HCEC 1CT (cell line): ENCODE data around the gene ATP11A.

Experiments
- DNase-seq: peaks from one replicate; pipeline ENCODE4 v3.0.0-alpha.2; 2017

Gene ATP11A

DNA sequence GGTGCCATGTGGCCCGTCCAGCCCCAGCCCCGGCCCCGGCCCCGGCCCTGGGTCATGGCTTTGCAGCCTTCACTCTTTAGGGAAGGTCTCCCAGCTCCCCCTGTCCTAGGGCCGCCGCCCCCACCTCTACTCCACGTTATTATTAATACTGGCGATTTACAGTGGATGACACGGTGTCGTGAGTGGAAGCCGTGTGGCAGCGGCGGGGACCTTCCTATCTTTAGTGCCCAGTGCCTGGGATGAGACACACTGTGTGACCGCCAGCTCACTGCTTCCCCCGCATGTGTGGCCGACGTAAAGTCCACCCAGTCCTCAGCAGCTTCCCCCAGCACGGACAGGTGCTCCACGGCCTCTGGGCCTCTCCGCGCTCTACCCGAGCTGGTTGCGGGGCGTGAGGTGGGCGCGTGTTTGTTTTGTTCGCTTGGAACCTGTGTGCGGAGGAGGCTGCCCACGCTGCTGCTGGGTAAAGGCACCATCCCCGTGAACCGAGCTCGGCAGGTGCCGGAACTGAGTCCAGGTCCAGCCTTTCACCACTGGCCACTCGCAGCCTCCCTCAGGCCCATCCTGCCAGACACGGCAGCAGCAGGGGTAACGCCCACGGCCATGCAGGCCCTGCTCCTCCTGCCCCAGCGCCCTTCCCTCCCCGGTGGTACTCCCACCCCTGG lies 208.2 kb downstream of the ATP11A start:
- DNase-seq: no peak

DNA sequence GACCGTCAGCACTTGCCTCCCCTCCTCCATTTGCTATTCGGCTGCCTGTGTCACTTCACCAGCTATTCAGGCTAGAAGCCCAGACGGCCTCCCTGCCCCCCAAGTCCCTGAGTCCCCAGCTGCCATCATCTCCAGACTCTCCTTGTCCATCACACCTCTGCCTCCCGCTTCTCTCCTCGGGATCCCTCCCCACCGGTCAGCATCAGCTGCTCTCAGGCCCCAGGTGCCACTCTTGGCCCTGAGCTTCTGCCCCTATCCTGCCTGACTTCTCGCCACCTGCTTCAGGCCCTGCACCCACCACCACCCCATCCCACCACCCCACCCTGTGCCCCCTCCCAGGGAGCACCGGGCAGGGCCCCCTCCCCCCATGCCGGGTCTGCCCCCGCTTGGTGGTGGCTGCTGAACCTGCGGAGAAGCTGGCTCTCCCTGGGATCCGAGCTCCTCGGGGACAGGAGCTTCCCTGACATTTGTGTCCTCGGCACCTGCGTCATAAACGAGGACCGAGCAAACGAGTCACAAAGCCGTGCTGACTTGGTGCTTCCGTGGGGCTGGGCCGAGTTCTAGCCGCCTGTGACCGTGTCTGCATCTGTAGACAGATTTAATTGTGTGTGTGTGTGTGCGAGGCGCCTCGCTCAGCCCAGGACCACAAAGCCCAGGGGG lies 208.9 kb downstream of the ATP11A start:
- no peak for DNase-seq

DNA sequence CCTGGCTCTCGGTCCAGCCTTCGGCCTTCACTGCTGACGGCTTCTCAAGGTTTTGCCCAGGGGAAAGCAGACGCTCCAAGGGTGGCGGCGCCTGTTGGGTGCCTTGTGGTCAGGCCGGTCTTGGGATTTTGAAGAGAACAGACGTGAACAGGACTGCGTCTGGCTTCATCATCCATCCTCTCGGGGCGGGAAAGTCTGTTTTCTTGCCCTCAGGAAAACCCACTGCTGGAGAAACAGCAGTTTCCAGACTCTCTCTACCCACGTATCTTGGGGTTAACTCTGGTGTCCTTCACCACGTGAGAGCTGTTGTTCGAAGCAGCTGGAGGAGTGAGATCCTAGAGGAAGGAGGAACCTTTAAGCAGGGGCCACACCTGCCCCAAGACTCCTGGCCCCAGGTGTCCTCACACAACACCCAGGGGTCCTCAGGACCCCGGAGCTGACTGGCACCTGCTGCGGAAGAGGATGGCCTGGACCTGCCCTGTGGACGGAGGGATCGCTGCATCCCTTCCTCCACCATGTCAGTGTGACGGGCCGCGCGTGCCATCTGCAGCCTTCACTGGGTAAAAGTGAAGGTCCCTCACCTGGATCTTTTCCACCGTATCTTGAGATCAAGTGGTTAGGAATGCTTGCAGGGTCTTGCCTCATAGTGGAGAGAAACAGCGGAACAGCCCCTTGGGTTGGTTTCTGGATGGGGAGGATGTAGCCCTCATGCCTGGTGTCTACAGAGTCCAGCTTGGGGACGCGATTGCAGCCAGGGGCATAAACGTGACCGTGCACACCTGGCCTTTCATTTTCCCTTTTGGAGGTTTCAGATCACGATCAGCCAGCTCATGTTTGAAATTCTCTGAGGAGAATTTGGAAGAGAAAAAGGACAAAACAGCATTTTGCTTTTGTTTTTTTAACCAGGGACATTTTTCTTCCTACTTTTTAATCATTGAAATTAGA lies 209.7 kb downstream of the ATP11A start:
- DNase-seq: no peak

DNA sequence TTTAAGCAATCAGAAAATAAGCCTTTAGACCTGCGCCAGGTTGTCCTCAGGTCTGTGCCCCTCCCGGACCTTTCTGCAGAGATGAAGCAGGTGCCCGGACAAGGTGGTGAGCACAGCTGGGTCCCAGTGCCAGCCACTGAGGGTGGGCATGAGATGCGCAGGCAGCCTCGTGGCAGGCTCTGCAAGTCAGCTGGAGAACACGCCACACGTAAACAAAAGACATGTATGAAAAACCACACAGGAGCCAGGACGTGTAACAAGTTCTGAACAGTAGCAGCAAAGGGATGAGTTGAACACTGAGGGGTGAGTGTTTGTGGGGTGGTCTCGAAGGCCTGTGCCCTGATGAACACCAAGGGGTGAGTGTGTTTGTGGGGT lies 210.4 kb downstream of the ATP11A start:
- DNase-seq: no peak

- no peak for DNase-seq
Observed at GRCh38 chr13:112900691-112901091, 210.9 kb downstream of the ATP11A start.

DNA sequence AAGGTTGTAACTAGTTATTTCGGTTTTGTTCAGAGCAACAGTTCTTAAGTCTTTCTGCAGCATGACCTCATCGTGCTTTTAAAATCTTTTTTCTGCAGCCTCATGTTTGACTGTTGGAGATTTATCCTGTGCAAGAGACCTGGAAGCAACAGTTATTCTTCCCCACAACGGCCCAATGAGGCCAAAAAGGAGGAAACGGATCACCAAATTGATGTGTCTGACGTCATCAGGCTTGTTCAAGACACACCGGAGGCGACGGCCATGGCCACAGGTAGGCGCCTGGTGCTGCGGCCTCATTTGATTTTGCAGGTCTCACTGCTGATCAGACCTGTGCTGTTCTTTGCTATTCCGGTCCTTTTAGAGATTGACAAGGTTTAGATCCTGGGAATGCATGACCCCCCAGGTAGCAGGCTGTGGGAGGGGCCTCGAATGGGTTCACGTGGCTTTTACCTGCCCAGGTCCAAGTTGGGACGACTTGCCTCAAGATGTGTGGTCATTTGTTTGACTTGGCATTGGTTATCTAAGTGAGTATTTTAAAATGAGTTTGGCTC lies 212.3 kb downstream of the ATP11A start:
- no peak for DNase-seq

DNA sequence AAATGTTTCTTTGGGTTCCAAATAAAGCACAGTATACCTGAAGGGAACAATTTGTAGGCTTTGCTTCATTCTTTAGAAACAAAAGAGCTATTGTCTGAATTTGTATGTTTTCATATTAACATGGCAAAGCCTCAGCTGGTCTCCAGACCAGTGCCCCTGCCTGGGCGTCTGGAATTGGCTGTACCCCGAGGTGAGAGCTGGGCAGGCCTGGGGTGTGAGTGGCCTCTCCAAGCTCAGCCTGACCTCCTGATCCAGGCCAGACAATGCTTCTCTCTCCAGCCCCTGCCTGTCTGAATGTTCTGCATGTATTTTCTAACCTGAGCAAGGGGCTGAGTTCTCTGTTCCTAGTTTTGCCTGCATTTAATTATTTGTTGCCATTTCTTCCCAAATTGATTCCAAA lies 212.8 kb downstream of the ATP11A start:
- no peak for DNase-seq

- no peak for DNase-seq
Observed at GRCh38 chr13:112903071-112903577, 213.3 kb downstream of the ATP11A start.

DNA sequence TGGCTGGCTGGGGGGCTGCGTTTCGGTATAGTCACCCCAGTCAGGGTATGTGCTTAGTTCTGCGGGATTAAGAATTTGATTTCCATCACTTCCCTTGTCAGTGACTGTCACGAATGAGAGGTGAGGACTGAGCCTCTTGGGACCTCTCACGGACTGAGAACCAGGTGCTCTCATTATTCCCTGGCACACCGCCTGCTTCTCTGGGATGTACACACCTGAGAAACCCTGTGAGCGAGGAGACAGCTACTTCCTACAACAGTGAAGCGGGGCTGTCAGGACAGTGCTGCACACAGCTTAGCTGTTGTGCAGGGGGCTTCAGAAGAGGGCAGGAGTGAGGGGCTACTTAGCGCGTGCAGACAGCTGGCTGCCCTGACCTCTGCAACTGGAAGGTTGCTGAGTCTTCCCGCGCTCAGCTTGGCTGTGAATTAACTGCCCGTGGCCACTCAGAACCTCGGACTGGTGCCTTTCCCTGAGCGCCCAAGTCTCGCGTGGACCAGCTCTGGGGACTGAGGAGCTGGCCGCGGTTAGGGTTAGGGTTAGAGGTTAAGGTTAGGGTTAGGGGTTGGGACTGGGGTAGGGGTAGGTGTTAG lies 213.9 kb downstream of the ATP11A start:
- no peak for DNase-seq

DNA sequence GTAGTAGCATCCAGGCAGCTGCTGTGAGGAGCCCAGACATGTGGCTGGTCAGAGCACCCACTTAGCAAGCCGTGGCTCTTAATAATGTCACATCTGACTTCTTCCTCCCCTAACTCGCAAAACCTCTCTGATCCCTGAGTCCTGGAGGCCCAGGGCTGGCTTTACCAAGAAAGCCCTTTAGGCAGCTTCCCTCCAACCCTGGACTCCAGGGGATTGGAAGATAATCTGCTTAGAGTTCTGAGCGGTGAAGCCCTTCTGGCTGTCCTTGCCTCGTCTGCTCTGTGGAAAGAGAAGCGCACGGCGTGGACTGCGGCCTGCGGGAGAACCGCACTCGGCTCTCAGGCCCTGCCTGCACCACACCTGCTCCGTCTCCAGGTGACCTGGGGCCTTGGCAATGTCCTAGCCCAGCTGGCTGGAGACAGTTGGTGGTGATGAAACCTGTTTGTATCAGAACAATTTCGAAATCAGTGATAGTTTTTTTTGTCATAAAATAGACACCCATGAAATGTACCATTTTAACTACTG lies 214.7 kb downstream of the ATP11A start:
- DNase-seq: no peak

GRCh38 chr13:112905086-112905485 lies 215.2 kb downstream of the ATP11A start:
- DNase-seq: no peak

GRCh38 chr13:112905619-112905989 lies 215.8 kb downstream of the ATP11A start:
- DNase-seq: no peak

DNA sequence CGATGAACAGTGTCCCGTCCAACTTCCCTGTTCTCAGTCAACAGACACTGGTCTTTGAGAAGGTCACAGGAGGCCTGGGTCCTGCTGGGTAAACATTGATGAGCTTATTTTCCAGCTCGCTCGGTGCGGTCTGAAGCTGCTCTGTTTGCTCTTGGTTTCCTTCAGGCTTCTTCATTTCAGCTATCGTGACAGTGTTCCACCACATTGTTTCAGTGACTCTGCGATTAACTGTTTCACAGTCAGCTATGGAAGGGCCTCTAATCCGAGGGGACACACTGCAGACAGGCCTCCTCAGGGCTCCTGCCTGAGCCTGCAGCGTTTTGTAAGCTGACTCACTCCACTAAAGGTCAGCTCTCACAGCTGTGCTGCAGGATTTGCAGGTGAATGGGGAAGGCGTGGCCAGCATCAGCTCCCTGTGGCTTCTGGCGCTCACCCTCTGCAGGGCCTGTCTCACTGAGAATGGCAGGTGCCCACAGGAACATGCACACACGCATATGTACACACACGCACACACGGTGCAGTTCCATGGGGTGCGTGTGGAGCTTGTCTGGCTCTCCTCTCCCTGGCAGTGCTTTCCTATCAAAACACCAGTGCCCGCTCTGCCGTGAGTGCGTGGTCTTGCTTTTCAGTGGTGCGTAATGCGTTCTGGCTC lies 216.3 kb downstream of the ATP11A start:
- DNase-seq: no peak

DNA sequence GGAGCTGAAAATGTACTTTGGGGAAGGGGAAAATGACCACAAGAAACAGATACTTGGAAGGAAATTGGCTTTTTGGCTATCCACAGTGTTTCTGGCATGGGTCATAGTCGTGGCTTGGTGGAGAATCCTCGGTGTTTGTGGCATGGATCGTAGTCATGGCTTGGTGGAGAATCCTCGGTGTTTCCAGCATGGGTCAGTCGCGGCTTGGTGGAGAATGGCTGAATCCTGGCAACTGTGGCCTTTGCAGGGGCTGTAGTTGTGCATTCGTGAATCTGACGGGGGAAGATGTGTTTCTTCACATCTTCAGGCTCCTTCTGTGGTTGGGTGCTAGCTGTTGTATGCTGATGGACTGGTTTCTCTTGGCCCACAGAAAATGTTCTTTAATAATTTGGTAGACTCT lies 217.4 kb downstream of the ATP11A start:
- DNase-seq: no peak

DNA sequence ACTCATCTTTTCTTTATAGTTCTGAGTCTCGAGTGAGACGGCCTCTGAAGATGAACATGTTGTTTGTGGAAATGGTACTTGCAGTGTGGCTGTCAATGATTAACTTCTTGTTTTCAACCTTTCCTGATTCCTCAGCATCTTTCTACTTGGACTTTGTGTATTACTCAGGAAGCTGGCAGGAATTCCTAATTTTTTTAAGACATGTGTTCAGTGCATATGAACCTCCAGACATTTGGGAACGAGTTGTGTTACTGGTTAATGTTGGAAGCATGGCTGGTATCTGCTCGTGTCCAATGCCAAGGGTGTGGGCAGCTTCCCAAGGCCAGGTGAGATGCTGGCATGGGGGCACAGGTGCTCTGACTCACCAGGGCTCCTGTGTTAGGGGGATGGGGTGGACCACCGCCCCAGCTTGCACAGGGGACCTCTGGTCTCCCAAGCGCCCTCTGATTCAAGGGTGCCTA lies 218.1 kb downstream of the ATP11A start:
- DNase-seq: no peak

DNA sequence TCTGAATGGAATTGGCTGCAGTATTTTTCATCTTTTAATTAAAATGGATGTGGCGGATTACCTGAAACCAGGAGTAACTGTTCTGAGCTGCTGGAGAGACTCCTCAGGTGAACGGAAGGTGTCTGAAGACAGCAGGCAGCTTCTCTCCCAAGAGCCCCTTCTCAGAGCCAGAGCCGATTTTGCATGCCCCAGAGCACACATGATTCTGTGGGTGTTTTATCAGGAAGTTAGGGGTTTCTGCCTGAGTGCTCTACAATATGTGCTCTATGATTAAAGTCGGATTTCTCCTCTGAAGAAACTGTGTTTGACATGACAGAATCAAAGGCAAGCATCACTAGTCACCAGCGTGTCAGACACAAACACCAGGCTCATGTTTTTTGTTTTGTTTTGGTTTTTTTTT lies 218.5 kb downstream of the ATP11A start:
- no peak for DNase-seq

- DNase-seq: no peak
Observed at GRCh38 chr13:112910016-112910415, 220.2 kb downstream of the ATP11A start.

DNA sequence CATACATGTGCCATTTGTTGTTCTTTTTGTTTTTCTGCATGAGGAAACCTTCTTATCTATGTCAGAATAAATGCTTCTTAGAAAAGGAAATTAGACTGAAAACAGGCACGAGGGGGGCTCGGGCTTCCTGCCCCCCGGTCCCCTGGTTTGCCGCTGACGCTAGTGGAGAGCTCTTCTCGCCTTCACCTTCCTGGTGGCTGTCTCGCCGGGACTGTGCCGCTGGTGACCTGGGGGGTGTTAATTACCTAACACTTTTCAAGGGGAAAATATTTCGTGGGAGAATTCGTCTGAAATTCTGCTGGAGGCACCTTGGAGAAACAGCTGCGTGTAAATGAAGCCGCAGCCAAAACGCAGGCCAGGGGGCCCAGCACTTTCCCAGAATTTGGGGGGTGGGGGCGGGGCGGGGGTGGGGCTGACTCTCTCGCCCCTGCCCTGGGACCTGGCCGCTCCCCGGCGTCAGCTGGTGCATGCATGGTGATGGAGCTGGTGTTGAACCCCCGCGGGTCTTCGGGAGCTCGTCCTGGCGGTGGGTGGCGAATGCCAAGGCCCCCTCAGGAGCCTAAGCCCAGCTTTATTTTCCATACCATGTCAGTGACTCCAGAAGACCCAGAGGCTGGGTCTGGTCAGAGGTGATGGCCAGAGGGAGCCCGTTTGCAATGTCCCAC lies 220.9 kb downstream of the ATP11A start:
- DNase-seq: no peak

GRCh38 chr13:112911285-112911701 lies 221.5 kb downstream of the ATP11A start:
- no peak for DNase-seq

GRCh38 chr13:112911883-112912282 lies 222.0 kb downstream of the ATP11A start:
- DNase-seq: no peak

DNA sequence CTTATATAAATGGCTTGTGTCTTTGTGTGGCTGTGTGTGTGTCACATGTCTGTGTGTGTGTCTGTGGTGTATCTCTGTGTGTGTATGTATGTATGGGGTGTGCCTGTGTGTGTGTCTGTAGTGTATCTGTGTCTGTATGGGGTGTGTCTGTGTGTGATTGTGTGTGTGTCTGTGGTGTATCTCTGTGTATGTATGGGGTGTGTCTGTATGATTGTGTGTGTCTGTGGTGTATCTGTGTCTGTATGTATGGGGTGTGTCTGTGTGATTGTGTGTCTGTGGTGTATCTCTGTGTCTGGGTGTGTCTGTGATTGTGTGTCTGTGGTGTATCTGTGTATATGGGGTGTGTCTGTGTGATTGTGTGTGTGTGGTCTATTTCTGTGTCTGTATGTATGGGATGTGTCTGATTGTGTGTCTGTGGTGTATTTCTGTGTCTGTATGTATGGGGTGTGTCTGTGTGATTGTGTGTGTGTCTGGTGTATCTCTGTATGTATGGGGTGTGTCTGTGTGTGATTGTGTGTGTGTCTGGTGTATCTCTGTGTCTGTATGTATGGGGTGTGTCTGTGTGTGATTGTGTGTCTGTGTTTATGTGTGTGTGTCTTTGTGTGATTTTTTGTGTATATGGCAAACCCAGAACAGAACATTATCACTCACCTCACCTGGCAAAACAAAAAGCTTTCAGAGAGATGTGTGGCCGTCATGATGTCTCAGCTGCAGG lies 223.0 kb downstream of the ATP11A start:
- no peak for DNase-seq
